Gastroesophageal sphincter (tissue), 4 donors: ENCODE results near the gene BRD4. TPM values are rescaled to one million over a fixed set of nuclear protein-coding genes. Genes with fewer than 3 reads are reported as not detected.

ENCODE experiments used
- ATAC-seq: fragments of 150-250 bp; one replicate; pipeline ENCODE4 v1.9.1; 2016; ENCODE audit warnings: mild to moderate bottlenecking, moderate library complexity
- H3K27ac ChIP-seq, 4 donors: fragments of 200-600 bp; sonication (generic) in 3 of 4; 1 replicate in 3 of 4; 2 replicates in 1 of 4; pipeline ENCODE4 v1.5.1; 2016 to 2019
- H3K27me3 ChIP-seq: fragments of 200-600 bp; sonication (generic); one replicate; pipeline ENCODE4 v1.5.1; 2019
- H3K36me3 ChIP-seq, 2 donors: fragments of 200-600 bp; sonication (generic); one replicate each; pipeline ENCODE4 v1.5.1; 2019; ENCODE audit warnings: control low read depth in 1 of 2
- H3K4me1 ChIP-seq, 3 donors: fragments of 200-600 bp; sonication (generic); 1 replicate in 2 of 3; 2 replicates in 1 of 3; pipeline ENCODE4 v1.5.1; 2016 to 2019; ENCODE audit warnings: control low read depth in 2 of 3
- H3K4me3 ChIP-seq, 2 donors: fragments of 200-600 bp; sonication (generic); one replicate each; pipeline ENCODE4 v1.5.1; 2019; ENCODE audit warnings: mild to moderate bottlenecking in 1 of 2, moderate library complexity in 1 of 2
- H3K9me3 ChIP-seq, 3 donors: fragments of 200-600 bp; sonication (generic); one replicate each; pipeline ENCODE4 v1.5.1; 2017 to 2019; ENCODE audit warnings: control low read depth in 2 of 3
- EP300 ChIP-seq: sonication (generic); formaldehyde crosslinking; IDR thresholded peaks from one replicate; pipeline ENCODE4 v1.6.1; 2017; ENCODE audit warnings: antibody characterized with exemption, mild to moderate bottlenecking
- POLR2A ChIP-seq, 2 donors: fragments of 450-650 bp; IDR thresholded peaks; one replicate each; pipeline ENCODE4 v1.6.1; 2017; ENCODE audit warnings: antibody characterized with exemption in 2 of 2, mild to moderate bottlenecking in 2 of 2, moderate library complexity in 1 of 2
- POLR2AphosphoS5 ChIP-seq: sonication (generic); formaldehyde crosslinking; IDR thresholded peaks from one replicate; pipeline ENCODE4 v1.6.1; 2017; ENCODE audit warnings: antibody characterized with exemption
- WGBS, 2 donors: methylation state at CpG; one replicate each; pipeline ENCODE4 v1.1.5; 2018; ENCODE audit warnings: low coverage in 1 of 2; 5-methylcytosine and 5-hydroxymethylcytosine counted together
- small RNA-seq, 4 donors: library from RNA; depleted of rRNA; stranded (forward); fragments of <200 nt; gene quantifications; one replicate each; pipeline ENCODE3, GENCODE V24; 2016
- total RNA-seq, 4 donors: library from RNA; depleted of rRNA; stranded (reverse); fragments of >200 nt; gene quantifications; one replicate each; pipeline ENCODE4 v1.1.0, GENCODE V29; 2016
- TF ChIP-seq, protein P1 (sequence below), 4 experiments: fragments of 200-600 bp in 2 of 4; fragments of 450-650 bp in 2 of 4; sonication (generic) in 1 of 4; IDR thresholded peaks; one replicate each; pipeline ENCODE4 v1.5.1; 2017 to 2019; ENCODE audit warnings: antibody characterized with exemption in 4 of 4, mild to moderate bottlenecking in 2 of 4, moderate library complexity in 2 of 4

Gene BRD4
- total RNA-seq, 4 donors from 2014 or later = 29.6 to 49.3 (median 34.4) TPM

DNA sequence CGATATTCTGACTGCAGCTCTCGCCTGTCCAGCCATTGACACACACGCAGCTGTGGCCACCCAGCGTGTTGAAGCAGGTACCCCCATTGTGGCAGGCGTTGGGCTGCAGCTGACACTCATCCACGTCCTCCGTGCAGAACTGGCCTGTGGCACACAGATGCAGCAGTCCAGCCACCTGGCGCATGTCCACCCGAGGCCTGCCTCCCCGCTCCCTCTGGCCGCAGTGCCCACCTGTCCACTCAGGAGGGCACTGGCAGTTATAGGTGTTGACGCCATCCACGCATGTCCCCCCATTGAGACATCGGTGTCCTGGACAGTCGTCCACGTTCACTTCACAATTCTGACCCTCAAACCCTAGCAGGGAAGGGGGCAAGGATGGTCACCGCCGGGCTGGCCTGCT lies 140.8 kb downstream of the BRD4 start:
- TF ChIP-seq POLR2A (IDR thresholded peaks at IDR 0.05) = no peak
- WGBS, 2 donors = 60 to 78% methylated on average over 1 to 7 of the region's 18 CpGs
- H3K27ac ChIP-seq = no peak overlapping the region
- peaks cover 0 to 13% (median 4%) of the 10 kb centered on the region in 3 donors for H3K4me1 ChIP-seq
- peaks cover 49% of the 10 kb centered on the region for H3K27me3 ChIP-seq
- H3K36me3 ChIP-seq = no peaks in the 10 kb centered on the region
- H3K4me3 ChIP-seq = no peak overlapping the region
- H3K9me3 ChIP-seq = no peaks in the 10 kb centered on the region
- ATAC-seq = no peak

DNA sequence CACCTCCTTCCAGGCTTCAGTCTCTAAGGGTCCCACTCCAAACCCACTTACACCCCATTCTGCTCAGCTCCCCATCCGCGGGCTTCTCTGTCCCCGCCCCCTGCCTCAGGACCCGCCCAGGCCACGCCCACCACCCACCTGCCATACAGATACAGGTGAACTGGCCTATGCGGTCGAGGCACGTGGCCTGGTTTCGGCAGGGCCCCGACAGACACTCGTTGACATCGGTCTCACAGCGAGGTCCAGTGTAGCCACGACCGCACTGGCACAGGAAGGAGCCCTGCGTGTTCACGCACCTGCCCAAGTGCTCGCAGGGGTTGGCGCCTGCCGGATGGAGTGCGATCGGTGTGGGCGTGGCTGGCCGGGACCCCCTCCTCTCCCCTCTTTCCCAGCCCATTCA lies 143.5 kb downstream of the BRD4 start:
- 100% methylated on average over 1 of the region's 24 CpGs; no CpG with 5 or more reads in 1 of the 2 donors for WGBS, 2 donors

GRCh38 chr19:15187026-15188007 lies 145.0 kb downstream of the BRD4 start:
- Histone ChIP-seq H3K4me3 (no peak overlapping the region), H3K4me1 (no peaks in the 10 kb centered on the region), H3K36me3 (no peaks in the 10 kb centered on the region), H3K9me3 (no peaks in the 10 kb centered on the region), H3K27ac (no peak overlapping the region), H3K27me3 (peaks cover 11% of the 10 kb centered on the region)
- no peak for ATAC-seq
- TF ChIP-seq POLR2AphosphoS5 = no peak
- TF ChIP-seq, protein P1, sequence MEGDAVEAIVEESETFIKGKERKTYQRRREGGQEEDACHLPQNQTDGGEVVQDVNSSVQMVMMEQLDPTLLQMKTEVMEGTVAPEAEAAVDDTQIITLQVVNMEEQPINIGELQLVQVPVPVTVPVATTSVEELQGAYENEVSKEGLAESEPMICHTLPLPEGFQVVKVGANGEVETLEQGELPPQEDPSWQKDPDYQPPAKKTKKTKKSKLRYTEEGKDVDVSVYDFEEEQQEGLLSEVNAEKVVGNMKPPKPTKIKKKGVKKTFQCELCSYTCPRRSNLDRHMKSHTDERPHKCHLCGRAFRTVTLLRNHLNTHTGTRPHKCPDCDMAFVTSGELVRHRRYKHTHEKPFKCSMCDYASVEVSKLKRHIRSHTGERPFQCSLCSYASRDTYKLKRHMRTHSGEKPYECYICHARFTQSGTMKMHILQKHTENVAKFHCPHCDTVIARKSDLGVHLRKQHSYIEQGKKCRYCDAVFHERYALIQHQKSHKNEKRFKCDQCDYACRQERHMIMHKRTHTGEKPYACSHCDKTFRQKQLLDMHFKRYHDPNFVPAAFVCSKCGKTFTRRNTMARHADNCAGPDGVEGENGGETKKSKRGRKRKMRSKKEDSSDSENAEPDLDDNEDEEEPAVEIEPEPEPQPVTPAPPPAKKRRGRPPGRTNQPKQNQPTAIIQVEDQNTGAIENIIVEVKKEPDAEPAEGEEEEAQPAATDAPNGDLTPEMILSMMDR (IDR thresholded peaks at IDR 0.05) = no peak
- TF ChIP-seq EP300 = no peak
- no peak for TF ChIP-seq POLR2A (IDR thresholded peaks at IDR 0.05)
- WGBS, 2 donors = 89 to 91% methylated on average over 5 to 14 of the region's 38 CpGs

More for the DNA sequence above, 143.5 kb downstream of the BRD4 start:
- Histone ChIP-seq H3K27me3 (peaks cover 22% of the 10 kb centered on the region), H3K36me3 (no peaks in the 10 kb centered on the region), H3K9me3 (no peaks in the 10 kb centered on the region), H3K27ac (no peak overlapping the region), H3K4me1 (no peaks in the 10 kb centered on the region), H3K4me3 (no peak overlapping the region)
- ATAC-seq = no peak
- TF ChIP-seq, protein P1 (IDR thresholded peaks at IDR 0.05) = no peak
- TF ChIP-seq POLR2A (IDR thresholded peaks at IDR 0.05) (no peak), EP300 (no peak), POLR2AphosphoS5 (no peak)

Small RNA genes lying within 50 kb of the gene (small RNA-seq; reads per million reads assigned to genes)
- 0 reads per million in 4 donors for gene AC005776.1

Other genes starting within 250 kb of the BRD4 start
- 100 to 1,000 TPM in 1 of 4 donors, 10 to 100 TPM in 3; 41.7 to 100 (median 52.4) TPM for gene SYDE1, start 225.1 kb downstream of the BRD4 start, total RNA-seq
- gene NOTCH3, start 131.5 kb downstream of the BRD4 start, total RNA-seq = 10 to 100 TPM; 19.1 to 54.8 (median 35.4) TPM
- gene EPHX3, start 100.1 kb downstream of the BRD4 start, total RNA-seq = 1 to 10 TPM in 1 of 4 donors, under 1 TPM in 1, not detected in 2; 0.78 to 1.6 TPM
- 10 to 100 TPM; 21.4 to 34.2 (median 28.0) TPM for gene AKAP8, start 47.2 kb upstream of the BRD4 start, total RNA-seq
- gene AKAP8L, start 86.4 kb upstream of the BRD4 start, total RNA-seq = 100 to 1,000 TPM in 1 of 4 donors, 10 to 100 TPM in 3; 61.3 to 102 (median 70.1) TPM
- 10 to 100 TPM; 24.4 to 94.6 (median 49.9) TPM for gene WIZ, start 117.4 kb upstream of the BRD4 start, total RNA-seq
- 1 to 10 TPM; 1.3 to 3.1 (median 2.1) TPM for gene RASAL3, start 132.0 kb upstream of the BRD4 start, total RNA-seq
- not detected for gene PGLYRP2, start 147.0 kb upstream of the BRD4 start, total RNA-seq
- under 1 TPM in 3 of 4 donors, not detected in 1; 0.19 to 0.47 (median 0.47) TPM for gene CYP4F22, start 176.0 kb upstream of the BRD4 start, total RNA-seq